ENCODE measurements around the gene UBE2E1.
A peak's percentile ranks its signal among the peaks of the same experiment; 100 is the strongest.

UBE2E1 gene

GRCh38 chr3:23824699-23825444 lies 19.1 kb downstream of the UBE2E1 start:
- DNase-seq = no peak
- no peak overlapping the region for H3K4me3 ChIP-seq (ENCODE audit: control insufficient read depth in 1 of 7, extremely low read depth in 1 of 7, insufficient read depth in 4 of 7, low read depth in 2 of 7, low read length in 6 of 7)
- peaks cover 14 to 41% (median 29%) of the 10 kb centered on the region in 4 experiments for H3K4me1 ChIP-seq (ENCODE audit: control extremely low read depth in 1 of 4, control insufficient read depth in 4 of 4, insufficient read depth in 4 of 4, low read length in 3 of 4)
- no peaks in the 10 kb centered on the region for H3K9me3 ChIP-seq (ENCODE audit: control extremely low read depth in 1 of 5, control insufficient read depth in 4 of 5, insufficient read depth in 2 of 5, low read depth in 1 of 5, low read length in 4 of 5)
- CTCF ChIA-PET = interaction anchor here (2.1 to 3.2 kb wide), 2 partner anchors 11 to 12 kb away, joined by 6 to 18 read pairs; no protein-coding TSS in a partner anchor
- POLR2A ChIA-PET = interaction anchor here (1.5 kb wide), 1 partner anchor 9 kb away, joined by 3 read pairs; no protein-coding TSS in a partner anchor
- WGBS (ENCODE audit: insufficient coverage) = no CpG with 5 or more reads among the region's 5 CpGs
- no peak overlapping the region for H3K27ac ChIP-seq (ENCODE audit: insufficient read depth in 1 of 2, low read depth in 1 of 2, low read length in 2 of 2, poor library complexity in 1 of 2, severe bottlenecking in 2 of 2)
- no peaks in the 10 kb centered on the region for H3K27me3 ChIP-seq (replicated peaks in 2 of 5; ENCODE audit: control insufficient read depth in 4 of 5, insufficient read depth in 5 of 5, low read length in 4 of 5)
- H3K36me3 ChIP-seq (ENCODE audit: control insufficient read depth in 4 of 4, insufficient read depth in 4 of 4, low read length in 3 of 4) = peaks cover 0 to 7% (median 0%) of the 10 kb centered on the region in 4 experiments

GRCh38 chr3:23825802-23826201 lies 20.0 kb downstream of the UBE2E1 start:
- ChIA-PET CTCF (interaction anchor here (0.9 to 3.2 kb wide), 3 partner anchors 10 to 17 kb away, joined by 3 to 18 read pairs (median 6); no protein-coding TSS in a partner anchor), POLR2A (interaction anchor here (1.5 kb wide), 1 partner anchor 10 kb away, joined by 3 read pairs; no protein-coding TSS in a partner anchor)
- no peak overlapping the region for H3K27ac ChIP-seq (ENCODE audit: insufficient read depth in 1 of 2, low read depth in 1 of 2, low read length in 2 of 2, poor library complexity in 1 of 2, severe bottlenecking in 2 of 2)
- WGBS (ENCODE audit: insufficient coverage) = 100% methylated on average over 2 of the region's 4 CpGs
- no peak for DNase-seq
- H3K4me1 ChIP-seq (ENCODE audit: control extremely low read depth in 1 of 4, control insufficient read depth in 4 of 4, insufficient read depth in 4 of 4, low read length in 3 of 4) = peaks cover 23 to 48% (median 38%) of the 10 kb centered on the region in 4 experiments
- H3K9me3 ChIP-seq (ENCODE audit: control extremely low read depth in 1 of 5, control insufficient read depth in 4 of 5, insufficient read depth in 2 of 5, low read depth in 1 of 5, low read length in 4 of 5) = no peaks in the 10 kb centered on the region
- H3K36me3 ChIP-seq (ENCODE audit: control insufficient read depth in 4 of 4, insufficient read depth in 4 of 4, low read length in 3 of 4) = no peaks in the 10 kb centered on the region
- H3K27me3 ChIP-seq (replicated peaks in 2 of 5; ENCODE audit: control insufficient read depth in 4 of 5, insufficient read depth in 5 of 5, low read length in 4 of 5) = no peaks in the 10 kb centered on the region
- H3K4me3 ChIP-seq (ENCODE audit: control insufficient read depth in 1 of 7, extremely low read depth in 1 of 7, insufficient read depth in 4 of 7, low read depth in 2 of 7, low read length in 6 of 7) = no peak overlapping the region

- Histone ChIP-seq H3K4me3 (ENCODE audit: control insufficient read depth in 1 of 7, extremely low read depth in 1 of 7, insufficient read depth in 4 of 7, low read depth in 2 of 7, low read length in 6 of 7) (peak overlapping the region in 1 of 7 experiments; percentile 11), H3K27ac (ENCODE audit: insufficient read depth in 1 of 2, low read depth in 1 of 2, low read length in 2 of 2, poor library complexity in 1 of 2, severe bottlenecking in 2 of 2) (no peak overlapping the region), H3K9me3 (ENCODE audit: control extremely low read depth in 1 of 5, control insufficient read depth in 4 of 5, insufficient read depth in 2 of 5, low read depth in 1 of 5, low read length in 4 of 5) (no peaks in the 10 kb centered on the region), H3K36me3 (ENCODE audit: control insufficient read depth in 4 of 4, insufficient read depth in 4 of 4, low read length in 3 of 4) (peaks cover 0 to 2% (median 0%) of the 10 kb centered on the region in 4 experiments), H3K27me3 (replicated peaks in 2 of 5; ENCODE audit: control insufficient read depth in 4 of 5, insufficient read depth in 5 of 5, low read length in 4 of 5) (no peaks in the 10 kb centered on the region), H3K4me1 (ENCODE audit: control extremely low read depth in 1 of 4, control insufficient read depth in 4 of 4, insufficient read depth in 4 of 4, low read length in 3 of 4) (peaks cover 23 to 48% (median 39%) of the 10 kb centered on the region in 4 experiments)
- ChIA-PET CTCF (interaction anchor here (0.9 to 3.2 kb wide), 7 partner anchors 9 to 18 kb away, joined by 3 to 18 read pairs (median 6); no protein-coding TSS in a partner anchor), POLR2A (interaction anchor here (1.5 kb wide), 1 partner anchor 10 kb away, joined by 3 read pairs; no protein-coding TSS in a partner anchor)
- no CpG with 5 or more reads among the region's 1 CpG for WGBS (ENCODE audit: insufficient coverage)
- peak in 1 of 3 donors; percentile 42 for DNase-seq
Observed at GRCh38 chr3:23826382-23827064, 20.8 kb downstream of the UBE2E1 start.

- Histone ChIP-seq H3K27ac (ENCODE audit: insufficient read depth in 1 of 2, low read depth in 1 of 2, low read length in 2 of 2, poor library complexity in 1 of 2, severe bottlenecking in 2 of 2) (no peak overlapping the region), H3K36me3 (ENCODE audit: control insufficient read depth in 4 of 4, insufficient read depth in 4 of 4, low read length in 3 of 4) (peaks cover 0 to 5% (median 2%) of the 10 kb centered on the region in 4 experiments), H3K9me3 (ENCODE audit: control extremely low read depth in 1 of 5, control insufficient read depth in 4 of 5, insufficient read depth in 2 of 5, low read depth in 1 of 5, low read length in 4 of 5) (no peaks in the 10 kb centered on the region), H3K27me3 (replicated peaks in 2 of 5; ENCODE audit: control insufficient read depth in 4 of 5, insufficient read depth in 5 of 5, low read length in 4 of 5) (no peaks in the 10 kb centered on the region), H3K4me1 (ENCODE audit: control extremely low read depth in 1 of 4, control insufficient read depth in 4 of 4, insufficient read depth in 4 of 4, low read length in 3 of 4) (peaks cover 23 to 58% (median 39%) of the 10 kb centered on the region in 4 experiments), H3K4me3 (ENCODE audit: control insufficient read depth in 1 of 7, extremely low read depth in 1 of 7, insufficient read depth in 4 of 7, low read depth in 2 of 7, low read length in 6 of 7) (peak overlapping the region in 5 of 7 experiments; percentile 6 to 55 (median 26))
- peak in 2 of 3 donors; percentile 56 to 58 for DNase-seq
- 50% methylated on average over 2 of the region's 5 CpGs for WGBS (ENCODE audit: insufficient coverage)
- CTCF ChIA-PET = interaction anchor here (0.7 to 2.3 kb wide), 7 partner anchors 9 to 31 kb away, joined by 3 to 6 read pairs (median 3); no protein-coding TSS in a partner anchor
- POLR2A ChIA-PET = no interaction called here
Observed at GRCh38 chr3:23829242-23829934, 23.6 kb downstream of the UBE2E1 start.

- no peaks in the 10 kb centered on the region for H3K27me3 ChIP-seq (replicated peaks in 2 of 5; ENCODE audit: control insufficient read depth in 4 of 5, insufficient read depth in 5 of 5, low read length in 4 of 5)
Observed at GRCh38 chr3:23830869-23831484, 25.2 kb downstream of the UBE2E1 start.

More at GRCh38 chr3:23830869-23831484, 25.2 kb downstream of the UBE2E1 start:
- no peak overlapping the region for H3K27ac ChIP-seq (ENCODE audit: insufficient read depth in 1 of 2, low read depth in 1 of 2, low read length in 2 of 2, poor library complexity in 1 of 2, severe bottlenecking in 2 of 2)
- WGBS (ENCODE audit: insufficient coverage) = 100% methylated on average over 2 of the region's 5 CpGs
- peaks cover 0 to 5% (median 2%) of the 10 kb centered on the region in 4 experiments for H3K36me3 ChIP-seq (ENCODE audit: control insufficient read depth in 4 of 4, insufficient read depth in 4 of 4, low read length in 3 of 4)
- peaks cover 35 to 66% (median 45%) of the 10 kb centered on the region in 4 experiments for H3K4me1 ChIP-seq (ENCODE audit: control extremely low read depth in 1 of 4, control insufficient read depth in 4 of 4, insufficient read depth in 4 of 4, low read length in 3 of 4)
- H3K4me3 ChIP-seq (ENCODE audit: control insufficient read depth in 1 of 7, extremely low read depth in 1 of 7, insufficient read depth in 4 of 7, low read depth in 2 of 7, low read length in 6 of 7) = no peak overlapping the region
- DNase-seq = peak in 1 of 3 donors; percentile 39
- ChIA-PET CTCF (interaction anchor here (0.6 to 4.7 kb wide), 10 partner anchors 7 to 158 kb away, joined by 3 to 29 read pairs (median 6); no protein-coding TSS in a partner anchor), POLR2A (no interaction called here)
- no peaks in the 10 kb centered on the region for H3K9me3 ChIP-seq (ENCODE audit: control extremely low read depth in 1 of 5, control insufficient read depth in 4 of 5, insufficient read depth in 2 of 5, low read depth in 1 of 5, low read length in 4 of 5)

Measured in common myeloid progenitor, CD34-positive (primary cell).